8988T (cell line): ENCODE results near the gene TMEM53.
"Not testable (repeated sequence)": the region's sequence is repeated elsewhere in the genome, so short reads cannot be mapped to it uniquely, and the experiment has no call there.

Source experiments
- DNase-seq: peaks from one replicate; pipeline ENCODE4 v3.0.0; 2011

The TMEM53 gene

DNA sequence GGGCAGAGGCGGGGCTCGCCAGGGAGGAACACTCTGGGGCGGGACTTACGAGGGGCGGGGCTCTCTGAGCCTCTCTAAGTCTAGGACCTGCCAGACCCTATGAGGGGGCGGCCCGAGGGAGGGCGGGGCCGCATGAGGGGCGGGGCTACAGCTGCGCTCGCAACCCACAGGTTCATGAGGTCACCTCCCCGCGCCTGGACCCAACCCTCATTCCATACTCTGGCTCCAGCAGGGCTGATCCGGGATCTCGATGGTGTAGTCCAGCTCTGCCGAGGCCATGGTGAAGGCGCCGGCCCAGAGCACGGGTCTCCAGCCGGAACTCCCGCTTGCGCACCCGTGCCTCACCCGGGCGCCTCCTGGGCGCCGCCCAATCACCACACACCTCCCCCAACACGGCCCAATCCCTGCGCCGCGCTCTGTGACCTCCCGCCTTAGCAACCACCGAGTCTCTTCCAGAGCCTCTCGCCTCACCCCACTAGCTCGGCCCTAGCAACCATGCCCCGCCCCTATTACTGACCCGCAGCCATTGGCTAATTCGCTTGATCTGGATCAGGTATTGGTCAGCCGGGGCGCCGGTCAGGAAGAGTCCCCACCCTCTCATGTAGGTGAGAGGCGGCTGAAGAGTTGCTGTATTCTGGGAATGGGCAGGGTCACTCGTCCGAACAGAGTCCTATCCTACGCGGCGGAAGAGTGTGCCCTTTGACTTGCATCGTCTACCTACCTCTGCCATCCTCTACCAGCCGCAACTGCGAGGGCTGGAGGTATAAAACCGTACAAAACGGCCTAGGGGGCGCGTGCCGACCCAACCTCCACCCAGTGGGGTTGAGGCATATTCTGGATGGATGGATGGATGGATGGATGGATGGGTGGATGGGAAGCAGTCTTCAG is at the start of gene TMEM53, which contains the start of gene ARMH1:
TSS of gene TMEM53 (minus strand) at position 369 of the 888 bp plus-strand sequence. CDS start at position 279, 90 bp downstream.
TSS of gene ARMH1 (plus strand) at position 602 of the 888 bp plus-strand sequence. CDS start 14,984 bp downstream, outside the sequence.
- peak; percentile 67 for DNase-seq

DNA sequence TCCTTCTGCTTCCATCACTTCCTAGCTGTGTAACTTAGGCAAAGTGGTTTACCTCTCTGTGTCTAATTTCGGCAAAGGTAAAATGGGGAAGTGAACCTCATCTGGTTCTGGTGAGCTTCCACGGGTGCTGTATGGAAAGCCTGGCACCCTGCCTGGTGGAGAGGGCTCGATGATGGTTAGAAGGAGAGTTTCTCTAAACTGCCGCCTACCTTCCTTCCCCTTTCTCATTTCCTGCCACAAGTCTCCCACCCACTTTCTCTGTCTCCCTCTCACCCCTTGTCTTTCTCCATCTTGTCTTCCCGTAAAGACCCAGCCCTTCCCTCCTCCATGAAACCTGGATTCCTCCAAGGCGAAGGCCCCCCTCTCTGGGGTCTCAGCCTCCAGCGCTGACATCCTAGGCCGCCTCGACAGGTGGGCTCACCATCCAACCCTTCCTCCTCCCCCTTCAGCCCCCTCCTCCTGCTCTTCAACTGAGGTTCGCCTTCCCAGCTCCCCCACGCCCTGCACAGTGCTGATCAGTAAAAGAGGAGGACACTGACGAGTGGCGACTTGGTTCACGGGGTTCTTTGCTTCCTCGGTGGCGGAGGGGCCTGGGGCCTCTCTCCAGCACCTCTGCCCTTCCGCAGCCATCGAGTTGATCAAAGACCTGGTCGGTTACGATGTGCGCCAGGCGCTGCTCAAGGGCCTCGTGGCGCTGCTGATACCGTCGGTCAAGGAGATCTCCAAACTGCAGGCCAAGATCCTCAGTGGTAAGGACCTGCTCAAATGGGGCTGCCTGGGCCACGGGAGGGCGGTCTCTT is 49.4 kb upstream of the TMEM53 start:
- DNase-seq, result no peak

DNA sequence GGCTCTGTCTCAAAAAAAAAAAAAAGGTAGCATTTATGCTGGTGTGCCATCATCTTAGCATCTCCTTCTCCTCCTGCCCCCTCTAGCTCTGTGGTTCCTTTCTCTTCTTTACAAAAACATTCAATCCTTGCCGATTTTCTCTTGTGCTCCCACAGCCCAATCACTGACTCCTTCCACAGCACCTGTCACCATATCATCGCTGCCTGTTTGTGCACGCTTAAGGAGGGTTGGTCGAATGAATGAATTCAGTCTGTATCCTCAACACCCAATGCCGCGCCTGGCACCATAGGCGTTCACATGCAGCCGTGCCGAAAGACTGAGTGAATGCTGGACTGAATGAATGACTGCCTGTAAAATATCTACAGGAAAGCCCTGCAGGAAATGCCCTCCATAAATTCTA is 48.8 kb upstream of the TMEM53 start:
- DNase-seq, result no peak

DNA sequence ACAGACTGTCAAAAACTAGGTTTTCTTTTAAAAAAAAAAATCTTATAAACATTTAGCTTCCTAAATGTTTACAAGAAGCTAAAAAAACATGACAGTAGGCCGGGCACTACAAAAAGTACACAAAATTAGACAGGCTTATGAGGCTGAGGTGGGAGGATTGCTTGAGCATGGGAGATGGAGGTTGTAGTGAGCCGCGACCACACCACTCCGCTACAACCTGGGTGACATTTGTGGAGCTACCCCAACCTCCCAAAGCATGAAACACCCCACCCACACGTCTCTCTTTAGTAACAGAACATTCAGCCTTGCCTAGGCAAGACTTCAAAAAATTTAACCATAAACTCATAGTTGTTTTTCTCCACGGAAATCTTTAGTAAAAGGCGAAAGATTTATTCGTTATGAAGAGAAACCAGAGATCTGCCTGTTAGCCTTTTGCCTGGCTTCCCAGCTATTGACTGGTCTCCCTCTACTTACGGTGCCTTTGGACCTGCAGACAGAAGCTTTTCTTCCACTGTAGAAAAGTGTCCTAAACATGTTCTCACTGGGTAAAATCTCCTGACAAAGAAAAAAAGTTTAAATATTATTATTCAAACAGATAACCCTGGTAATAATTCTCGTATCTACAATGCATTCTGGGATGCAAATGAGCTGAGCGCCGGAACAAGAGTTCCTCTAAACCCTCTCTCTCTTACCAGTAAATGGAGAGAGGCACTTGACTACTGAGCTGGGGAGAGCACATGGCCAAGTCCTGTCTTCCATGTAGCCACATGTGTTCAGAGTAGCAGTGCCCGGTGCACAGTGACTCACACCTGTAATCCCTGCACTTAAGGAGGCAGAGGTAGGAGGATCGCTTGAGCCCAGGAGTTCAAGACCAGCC is 47.4 kb upstream of the TMEM53 start:
- peak; percentile 58 for DNase-seq

- DNase-seq, result no peak
These were observed 46.0 kb upstream of the TMEM53 start for GRCh38 chr1:44720281-44720680.

GRCh38 chr1:44719318-44719717 is 45.0 kb upstream of the TMEM53 start:
- DNase-seq, result no peak

- DNase-seq, result no peak
These were observed 43.8 kb upstream of the TMEM53 start for GRCh38 chr1:44718091-44718490.

DNA sequence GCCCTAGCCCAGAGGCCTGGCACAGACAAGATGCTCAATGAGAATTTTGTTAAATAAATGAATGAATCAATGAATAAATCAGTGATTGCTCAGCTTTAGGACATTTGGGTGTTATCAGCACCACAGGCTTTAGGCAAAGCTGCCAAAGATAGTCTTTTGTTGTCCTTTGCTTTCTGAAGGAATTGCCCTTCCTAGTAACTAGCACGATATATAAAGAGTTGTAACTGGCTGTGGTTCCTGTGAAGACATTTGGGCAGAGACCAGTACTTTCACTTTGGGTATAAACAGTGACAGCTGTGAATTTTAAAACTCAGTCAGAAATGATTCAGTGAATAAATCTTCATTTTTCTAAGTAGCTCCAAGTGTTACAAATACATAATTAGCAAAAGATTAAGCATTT is 43.4 kb upstream of the TMEM53 start:
- no peak for DNase-seq

- no peak for DNase-seq
These were observed 42.9 kb upstream of the TMEM53 start for GRCh38 chr1:44717156-44717555.

DNA sequence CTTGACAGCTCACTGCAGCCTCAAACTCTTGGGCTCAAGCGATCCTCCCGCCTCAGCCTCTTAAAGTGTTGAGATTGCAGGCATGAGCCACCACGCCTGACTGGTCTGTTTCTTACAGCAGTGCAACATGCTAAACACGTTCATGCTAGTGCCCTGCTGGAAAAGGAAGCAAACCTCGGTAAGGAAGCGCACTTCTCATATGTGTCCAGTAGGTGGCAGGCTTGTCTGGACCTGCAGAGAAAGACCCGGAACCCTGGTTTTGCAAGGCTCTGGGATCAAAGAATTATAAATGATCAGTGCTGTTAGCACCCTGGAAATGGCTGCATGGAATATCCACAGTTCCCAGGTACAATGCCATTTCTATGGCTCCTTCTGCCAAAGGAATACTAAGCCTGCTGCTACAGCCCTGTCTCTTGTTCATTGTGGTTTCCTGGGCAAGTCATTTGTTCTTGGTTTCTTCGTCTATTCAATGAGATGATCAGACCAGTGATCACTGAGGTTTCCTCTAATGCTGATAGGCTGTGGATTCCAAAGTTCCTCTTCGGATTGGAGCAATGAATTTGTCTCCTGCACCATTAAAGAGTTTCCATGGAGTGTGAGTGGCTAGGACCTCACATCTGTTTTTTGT is 40.8 kb upstream of the TMEM53 start:
- DNase-seq, result peak; percentile 56

DNA sequence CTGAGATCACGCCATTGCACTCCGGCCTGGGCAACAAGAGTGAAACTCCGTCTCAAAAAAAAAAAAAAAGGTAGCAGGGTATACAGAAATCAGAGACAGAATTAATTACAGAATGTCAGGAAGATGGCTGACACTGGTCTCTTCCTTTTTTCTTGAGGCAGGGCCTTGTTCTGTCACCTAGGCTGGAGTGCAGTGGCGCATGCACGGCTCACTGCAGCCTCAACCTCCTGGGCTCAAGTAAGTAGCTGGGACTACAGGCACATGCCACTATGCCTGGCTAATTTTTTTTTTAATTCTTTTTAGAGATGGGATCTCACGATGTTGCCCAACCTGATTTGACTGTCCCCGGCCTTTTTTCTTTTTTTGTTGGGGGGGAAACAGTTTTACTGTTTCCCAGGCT is 40.3 kb upstream of the TMEM53 start:
- DNase-seq, result no peak

GRCh38 chr1:44713321-44713781 is 39.1 kb upstream of the TMEM53 start:
- no peak for DNase-seq

DNA sequence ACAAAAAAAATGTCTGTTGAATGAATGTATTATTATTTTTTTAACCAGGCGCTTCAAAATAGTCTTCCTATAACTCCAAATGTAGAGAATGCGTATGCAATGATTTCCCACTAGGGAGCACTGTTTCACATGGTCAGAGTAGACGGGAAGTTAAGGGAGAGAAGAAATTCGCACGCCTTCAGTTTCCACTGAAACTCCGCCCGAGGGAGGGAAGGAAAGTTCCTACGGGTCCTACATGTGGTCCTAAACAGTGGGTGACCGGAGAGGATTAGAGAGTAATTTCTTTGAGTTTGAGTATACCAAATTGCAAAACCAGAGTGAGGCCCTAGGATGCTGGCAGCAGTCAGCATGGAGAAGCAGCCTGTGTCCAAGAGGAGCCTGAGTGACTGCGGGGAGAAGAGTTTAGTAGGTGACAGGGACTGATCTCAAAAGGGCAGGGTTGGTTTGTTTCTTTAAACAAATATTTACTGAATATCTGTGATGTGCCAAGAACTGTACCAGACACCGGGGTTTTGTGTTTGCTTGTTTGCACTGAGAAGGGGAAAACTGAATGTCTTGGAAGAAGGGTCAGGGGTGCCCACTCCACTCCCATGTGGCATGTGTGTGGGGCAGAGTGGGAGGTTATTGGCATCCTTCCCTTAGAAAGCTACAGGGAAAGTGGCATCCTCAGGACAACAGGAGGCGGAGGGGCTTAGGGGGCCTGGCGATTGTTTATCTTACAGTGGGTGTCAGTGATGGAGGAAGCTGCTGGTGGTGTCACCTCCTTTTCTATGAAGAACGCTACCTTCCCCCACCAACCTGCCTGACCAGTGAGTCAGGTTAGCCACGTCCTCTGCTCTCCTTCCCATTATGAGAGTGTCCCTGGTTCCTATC is 33.9 kb upstream of the TMEM53 start:
- no peak for DNase-seq

DNA sequence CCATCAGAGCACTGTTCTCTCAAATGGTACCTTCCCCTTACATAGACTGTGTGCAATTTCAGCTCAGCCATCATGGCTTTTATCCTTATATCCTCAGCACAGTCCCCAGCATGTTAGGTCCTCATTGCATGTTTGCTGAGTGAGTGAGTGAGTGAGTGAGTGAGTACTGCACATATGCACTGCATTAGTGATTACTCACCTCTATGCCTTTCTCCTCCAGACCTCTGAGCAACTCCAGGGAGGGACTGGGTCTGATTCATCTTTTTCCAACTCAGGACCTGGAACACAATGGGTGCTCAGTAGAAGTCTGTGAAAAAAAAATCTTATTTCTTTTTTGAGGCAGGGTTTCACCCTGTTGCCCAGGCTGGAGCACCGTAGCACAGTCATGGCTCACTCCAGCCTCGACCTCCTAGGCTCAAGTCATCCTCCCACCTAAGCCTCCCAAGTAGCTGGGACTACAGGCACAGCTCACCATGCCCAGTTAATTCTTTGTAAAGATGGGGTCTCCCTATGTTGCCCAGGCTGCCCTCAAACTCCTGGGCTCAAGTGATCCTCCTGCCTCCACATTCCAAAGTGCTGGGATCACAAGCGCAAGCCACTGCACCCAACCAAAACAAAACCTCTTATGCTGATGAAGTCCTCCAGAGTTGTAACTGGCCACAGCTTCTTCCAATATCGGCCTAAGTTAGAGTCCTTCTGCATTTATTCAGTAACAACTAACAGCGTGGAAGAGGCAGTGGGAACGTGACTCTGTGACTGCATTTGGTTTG is 33.0 kb upstream of the TMEM53 start:
- no peak for DNase-seq

DNA sequence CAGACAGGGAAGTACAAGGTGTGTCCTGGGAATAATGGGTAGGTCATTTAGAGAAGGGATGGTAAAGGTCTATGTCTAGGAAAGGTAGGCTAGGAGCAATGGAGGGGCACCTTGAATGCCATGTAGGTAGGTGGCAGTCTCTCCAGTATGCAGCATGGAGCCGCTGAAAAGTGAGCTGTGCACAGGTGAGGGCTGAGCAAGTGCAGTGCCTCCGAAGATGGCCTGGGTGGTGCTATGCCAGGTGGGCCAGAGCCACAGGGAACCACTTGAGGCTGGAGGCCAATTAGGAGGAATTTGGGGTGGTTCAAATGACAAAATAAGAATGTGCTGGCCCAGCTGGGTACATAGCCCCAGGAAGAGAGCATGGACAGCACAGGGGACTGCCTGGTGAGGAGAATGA is 31.7 kb upstream of the TMEM53 start:
- no peak for DNase-seq

- no peak for DNase-seq
These were observed 31.2 kb upstream of the TMEM53 start for GRCh38 chr1:44705470-44705869.

DNA sequence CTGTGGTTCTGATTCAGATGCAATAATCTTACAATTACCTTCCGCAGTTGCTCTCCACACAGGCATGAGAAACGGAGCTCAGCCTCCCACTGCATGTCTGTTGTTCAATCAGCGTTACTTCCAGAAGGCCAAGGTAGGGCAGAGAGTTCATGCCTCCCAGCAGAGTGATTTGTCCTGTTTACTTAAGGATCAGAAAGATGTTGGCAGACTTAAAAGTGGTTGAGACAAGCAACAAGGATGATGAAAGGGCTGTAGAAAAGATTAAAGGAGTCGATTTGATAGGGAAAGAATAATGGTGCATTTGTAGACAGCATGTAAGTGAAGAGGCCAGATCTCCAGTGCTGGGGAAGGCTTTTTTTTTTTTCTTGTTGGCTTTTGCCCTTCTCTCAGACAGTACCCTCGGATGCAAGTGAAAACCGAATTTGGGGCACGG is 26.9 kb upstream of the TMEM53 start:
- no peak for DNase-seq

DNA sequence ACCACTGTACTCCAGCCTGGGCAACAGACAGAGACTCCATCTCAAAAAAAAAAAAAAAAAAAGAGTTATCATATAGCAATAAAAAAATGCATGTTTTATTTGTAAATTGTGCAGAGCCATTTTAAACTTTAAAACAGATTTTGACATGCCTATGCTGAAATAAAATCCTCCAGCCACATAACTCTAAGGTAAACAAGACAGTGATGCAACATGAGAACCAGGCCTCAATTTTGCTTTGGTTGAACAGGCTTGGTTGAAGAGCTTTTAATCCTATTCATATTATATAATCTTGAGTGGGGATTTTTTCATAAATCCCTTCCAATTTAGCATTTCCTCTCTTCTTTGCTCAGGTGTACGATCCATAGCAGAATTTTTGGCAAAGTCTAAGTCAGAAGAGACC is 26.3 kb upstream of the TMEM53 start:
- no peak for DNase-seq

DNA sequence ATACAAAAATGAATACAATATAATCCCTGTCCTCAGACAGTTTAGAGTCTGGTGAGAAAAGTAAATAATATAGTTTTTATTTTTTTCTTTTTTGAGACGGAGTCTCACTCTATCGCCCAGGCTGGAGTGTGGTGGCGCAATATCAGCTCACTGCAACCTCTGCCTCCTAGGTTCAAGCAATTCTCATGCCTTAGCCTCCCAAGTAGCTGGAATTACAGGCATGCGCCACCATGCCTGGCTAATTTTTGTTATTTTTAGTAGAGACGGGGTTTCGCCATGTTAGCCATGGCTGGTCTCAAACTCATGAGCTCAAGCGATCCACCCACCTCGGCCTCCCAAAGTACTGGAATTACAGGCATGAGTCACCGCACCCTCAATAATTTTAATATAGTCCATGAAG is 25.1 kb upstream of the TMEM53 start:
- not testable (repeated sequence) for DNase-seq

DNA sequence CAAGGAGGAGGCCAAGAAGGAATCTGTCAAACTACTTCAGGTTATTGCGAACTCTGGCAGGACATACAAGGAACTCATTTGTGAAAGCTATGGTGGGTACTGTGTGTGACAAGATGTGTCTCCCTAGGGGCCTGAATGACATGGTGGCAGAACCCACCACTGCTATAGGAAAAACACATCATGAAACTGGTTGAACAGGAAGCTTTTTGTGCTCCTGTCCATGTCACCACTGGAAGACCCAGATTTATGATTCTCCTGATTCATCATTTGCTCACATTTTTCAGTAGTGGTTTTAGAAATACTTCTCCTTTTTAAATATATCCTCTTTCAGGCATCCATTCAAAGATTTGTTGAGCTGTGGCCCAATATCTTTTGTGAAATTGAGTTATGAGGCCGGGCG is 23.9 kb upstream of the TMEM53 start:
- no peak for DNase-seq
